ENCODE results near the gene DUSP22.

Gene DUSP22

GRCh38 chr6:296151-297122 lies 4.2 kb downstream of the DUSP22 start:
- H3K79me2 ChIP-seq (ENCODE audit: control insufficient read depth, insufficient read depth, low read length), result peaks cover 2% of the 10 kb centered on the region
- no peak overlapping the region for H4K5ac ChIP-seq (ENCODE audit: low read length)
- H3K18ac ChIP-seq (ENCODE audit: low read length), result no peak overlapping the region
- no peak overlapping the region for H3K9ac ChIP-seq (ENCODE audit: low read length)
- no peak overlapping the region for H3K4me3 ChIP-seq (ENCODE audit: low read length)
- H2AK5ac ChIP-seq (ENCODE audit: low read length), result no peak overlapping the region
- peaks cover 11% of the 10 kb centered on the region for H3K79me1 ChIP-seq (ENCODE audit: low read length)
- no peak overlapping the region for H3K4ac ChIP-seq (ENCODE audit: low read depth, low read length)
- H3K4me1 ChIP-seq (ENCODE audit: control insufficient read depth, low read depth, low read length), result no peaks in the 10 kb centered on the region
- WGBS (ENCODE audit: extremely low coverage, insufficient coverage, low lambda C conversion rate), result no CpG with 5 or more reads among the region's 9 CpGs
- no peaks in the 10 kb centered on the region for H3K27me3 ChIP-seq (ENCODE audit: insufficient read depth, low read length, poor library complexity)
- DNase-seq, result no peak
- no peaks in the 10 kb centered on the region for H3K36me3 ChIP-seq (ENCODE audit: control insufficient read depth, insufficient read depth, low read length)
- no peak overlapping the region for H3K56ac ChIP-seq (ENCODE audit: low read length)
- no peak overlapping the region for H3K23ac ChIP-seq (ENCODE audit: low read length)
- no peak overlapping the region for H2BK120ac ChIP-seq (ENCODE audit: low read depth, low read length)
- H3K4me2 ChIP-seq (ENCODE audit: low read length), result no peak overlapping the region
- no peak overlapping the region for H2BK15ac ChIP-seq (replicated peaks; ENCODE audit: low read depth)
- H3K27ac ChIP-seq (ENCODE audit: low read depth, low read length), result no peak overlapping the region
- H4K8ac ChIP-seq (ENCODE audit: low read depth, low read length), result no peak overlapping the region
- H2BK5ac ChIP-seq (ENCODE audit: low read length), result no peak overlapping the region

- H2AK5ac ChIP-seq (ENCODE audit: low read length), result no peak overlapping the region
- no peak overlapping the region for H3K27ac ChIP-seq (ENCODE audit: low read depth, low read length)
- no peak overlapping the region for H3K4me3 ChIP-seq (ENCODE audit: low read length)
- no peak overlapping the region for H4K8ac ChIP-seq (ENCODE audit: low read depth, low read length)
- no peaks in the 10 kb centered on the region for H3K27me3 ChIP-seq (ENCODE audit: insufficient read depth, low read length, poor library complexity)
- no peak overlapping the region for H3K56ac ChIP-seq (ENCODE audit: low read length)
- no peak overlapping the region for H2BK15ac ChIP-seq (replicated peaks; ENCODE audit: low read depth)
- peaks cover 2% of the 10 kb centered on the region for H3K79me2 ChIP-seq (ENCODE audit: control insufficient read depth, insufficient read depth, low read length)
- H3K36me3 ChIP-seq (ENCODE audit: control insufficient read depth, insufficient read depth, low read length), result no peaks in the 10 kb centered on the region
- no peak overlapping the region for H2BK5ac ChIP-seq (ENCODE audit: low read length)
- DNase-seq, result no peak
- H3K4ac ChIP-seq (ENCODE audit: low read depth, low read length), result no peak overlapping the region
- H3K4me1 ChIP-seq (ENCODE audit: control insufficient read depth, low read depth, low read length), result no peaks in the 10 kb centered on the region
- H2BK120ac ChIP-seq (ENCODE audit: low read depth, low read length), result no peak overlapping the region
- no peak overlapping the region for H3K4me2 ChIP-seq (ENCODE audit: low read length)
- peaks cover 11% of the 10 kb centered on the region for H3K79me1 ChIP-seq (ENCODE audit: low read length)
- no peak overlapping the region for H3K23ac ChIP-seq (ENCODE audit: low read length)
- no peak overlapping the region for H3K18ac ChIP-seq (ENCODE audit: low read length)
- no peak overlapping the region for H4K5ac ChIP-seq (ENCODE audit: low read length)
- no CpG with 5 or more reads among the region's 6 CpGs for WGBS (ENCODE audit: extremely low coverage, insufficient coverage, low lambda C conversion rate)
- no peak overlapping the region for H3K9ac ChIP-seq (ENCODE audit: low read length)
These were observed 5.4 kb downstream of the DUSP22 start for GRCh38 chr6:297571-298232.

DNA sequence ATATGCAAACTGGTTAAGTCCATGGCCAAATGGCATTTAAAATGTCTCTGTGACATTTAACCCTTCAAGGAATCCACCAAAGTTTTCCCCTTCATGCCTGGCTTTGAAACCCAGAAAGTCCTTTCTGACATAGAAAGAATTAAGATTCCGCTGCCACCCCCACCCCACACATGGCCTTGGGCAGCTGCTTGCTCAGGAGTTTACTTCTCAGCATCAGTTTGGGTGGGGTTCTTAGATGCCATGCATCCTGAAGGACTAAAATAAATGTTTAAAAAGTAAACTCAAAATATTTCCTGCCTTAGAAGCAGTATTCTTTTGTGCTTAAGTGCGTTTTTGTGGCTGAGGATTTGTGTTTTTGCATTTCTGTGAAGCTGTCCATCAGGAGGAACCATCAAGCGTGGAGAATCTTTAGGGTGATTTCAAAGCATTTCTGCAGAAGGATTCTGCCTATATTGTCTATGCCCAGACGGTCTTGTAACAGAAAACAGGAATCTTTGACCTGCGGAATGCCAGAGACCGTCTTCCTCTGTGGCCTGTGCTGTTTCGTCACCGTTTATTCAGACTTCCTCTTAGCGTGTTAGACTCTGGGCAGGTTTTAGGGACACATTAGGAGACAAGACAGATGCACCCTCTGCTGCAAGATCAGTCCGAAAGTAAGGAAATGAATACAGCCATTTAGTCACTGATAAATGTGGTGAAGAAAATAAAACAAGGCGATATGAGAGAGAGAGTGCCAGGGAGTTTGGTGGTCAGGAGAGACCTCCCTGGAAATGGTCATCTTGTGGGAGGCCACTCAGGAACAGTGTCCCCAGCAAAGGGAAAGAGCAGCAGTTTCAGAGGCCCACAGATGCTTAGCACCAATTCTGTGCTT lies 6.2 kb downstream of the DUSP22 start:
- peaks cover 2% of the 10 kb centered on the region for H3K79me2 ChIP-seq (ENCODE audit: control insufficient read depth, insufficient read depth, low read length)
- H3K9ac ChIP-seq (ENCODE audit: low read length), result no peak overlapping the region
- H3K18ac ChIP-seq (ENCODE audit: low read length), result no peak overlapping the region
- H3K79me1 ChIP-seq (ENCODE audit: low read length), result peaks cover 11% of the 10 kb centered on the region
- H3K36me3 ChIP-seq (ENCODE audit: control insufficient read depth, insufficient read depth, low read length), result no peaks in the 10 kb centered on the region
- DNase-seq, result no peak
- no CpG with 5 or more reads among the region's 11 CpGs for WGBS (ENCODE audit: extremely low coverage, insufficient coverage, low lambda C conversion rate)
- no peaks in the 10 kb centered on the region for H3K4me1 ChIP-seq (ENCODE audit: control insufficient read depth, low read depth, low read length)
- no peak overlapping the region for H3K23ac ChIP-seq (ENCODE audit: low read length)
- no peak overlapping the region for H4K8ac ChIP-seq (ENCODE audit: low read depth, low read length)
- H3K4me2 ChIP-seq (ENCODE audit: low read length), result no peak overlapping the region
- no peak overlapping the region for H2AK5ac ChIP-seq (ENCODE audit: low read length)
- H3K56ac ChIP-seq (ENCODE audit: low read length), result no peak overlapping the region
- no peak overlapping the region for H3K4ac ChIP-seq (ENCODE audit: low read depth, low read length)
- no peak overlapping the region for H2BK15ac ChIP-seq (replicated peaks; ENCODE audit: low read depth)
- H3K4me3 ChIP-seq (ENCODE audit: low read length), result no peak overlapping the region
- no peak overlapping the region for H3K27ac ChIP-seq (ENCODE audit: low read depth, low read length)
- no peaks in the 10 kb centered on the region for H3K27me3 ChIP-seq (ENCODE audit: insufficient read depth, low read length, poor library complexity)
- H4K5ac ChIP-seq (ENCODE audit: low read length), result no peak overlapping the region
- H2BK5ac ChIP-seq (ENCODE audit: low read length), result no peak overlapping the region
- H2BK120ac ChIP-seq (ENCODE audit: low read depth, low read length), result no peak overlapping the region

DNA sequence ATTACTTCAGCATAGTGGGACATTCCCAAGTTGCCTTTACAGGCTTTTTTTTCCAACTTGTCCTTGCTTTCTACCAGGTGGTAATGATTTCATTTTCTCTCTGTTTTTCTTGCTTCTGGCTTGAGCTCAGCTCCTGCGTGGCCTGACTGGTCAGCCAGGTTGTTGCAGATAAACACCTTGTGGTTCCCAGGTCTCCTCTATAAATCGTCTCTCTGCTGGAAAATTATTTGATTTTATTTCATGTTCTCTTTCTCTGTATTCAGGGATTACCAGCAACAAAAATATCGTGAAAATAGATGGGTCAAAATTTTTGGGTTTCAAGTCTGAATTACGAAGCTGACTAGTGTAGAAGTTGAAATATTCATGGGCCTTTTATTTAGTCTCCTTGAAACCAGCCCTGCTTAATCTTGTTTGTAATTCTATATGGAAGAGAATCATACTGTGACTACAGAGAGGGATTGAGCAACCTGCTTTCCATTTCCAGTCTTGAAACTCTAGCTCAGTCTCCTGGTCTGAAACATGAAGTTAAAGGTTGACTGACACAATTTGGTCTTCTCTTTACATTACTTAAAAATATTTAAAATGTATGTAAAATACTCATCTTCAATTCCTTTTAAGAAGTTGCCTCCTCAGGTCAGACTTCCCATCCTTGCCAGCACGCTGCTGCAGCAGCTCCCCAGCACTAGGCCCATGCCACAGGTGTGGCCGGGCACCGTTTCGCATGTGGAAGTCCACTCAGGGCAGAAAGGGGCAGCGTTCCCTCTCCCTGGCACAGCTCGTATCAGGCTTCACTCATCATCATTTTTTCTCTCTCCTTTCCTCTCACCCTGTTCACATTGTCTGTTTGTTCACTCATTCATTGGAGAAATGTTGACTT lies 7.1 kb downstream of the DUSP22 start:
- Histone ChIP-seq H3K36me3 (ENCODE audit: control insufficient read depth, insufficient read depth, low read length) (no peaks in the 10 kb centered on the region), H3K56ac (ENCODE audit: low read length) (no peak overlapping the region), H2BK15ac (replicated peaks; ENCODE audit: low read depth) (no peak overlapping the region), H3K79me1 (ENCODE audit: low read length) (peaks cover 11% of the 10 kb centered on the region), H3K23ac (ENCODE audit: low read length) (no peak overlapping the region), H4K5ac (ENCODE audit: low read length) (no peak overlapping the region), H2BK5ac (ENCODE audit: low read length) (no peak overlapping the region), H3K79me2 (ENCODE audit: control insufficient read depth, insufficient read depth, low read length) (peaks cover 2% of the 10 kb centered on the region), H3K9ac (ENCODE audit: low read length) (no peak overlapping the region), H2BK120ac (ENCODE audit: low read depth, low read length) (no peak overlapping the region), H3K4ac (ENCODE audit: low read depth, low read length) (no peak overlapping the region), H3K4me2 (ENCODE audit: low read length) (no peak overlapping the region), H4K8ac (ENCODE audit: low read depth, low read length) (no peak overlapping the region), H3K27me3 (ENCODE audit: insufficient read depth, low read length, poor library complexity) (no peaks in the 10 kb centered on the region), H3K4me1 (ENCODE audit: control insufficient read depth, low read depth, low read length) (no peaks in the 10 kb centered on the region), H3K4me3 (ENCODE audit: low read length) (peak overlapping the region; percentile 4), H3K27ac (ENCODE audit: low read depth, low read length) (no peak overlapping the region), H2AK5ac (ENCODE audit: low read length) (no peak overlapping the region), H3K18ac (ENCODE audit: low read length) (no peak overlapping the region)
- no peak for DNase-seq
- WGBS (ENCODE audit: extremely low coverage, insufficient coverage, low lambda C conversion rate), result no CpG with 5 or more reads among the region's 10 CpGs

DNA sequence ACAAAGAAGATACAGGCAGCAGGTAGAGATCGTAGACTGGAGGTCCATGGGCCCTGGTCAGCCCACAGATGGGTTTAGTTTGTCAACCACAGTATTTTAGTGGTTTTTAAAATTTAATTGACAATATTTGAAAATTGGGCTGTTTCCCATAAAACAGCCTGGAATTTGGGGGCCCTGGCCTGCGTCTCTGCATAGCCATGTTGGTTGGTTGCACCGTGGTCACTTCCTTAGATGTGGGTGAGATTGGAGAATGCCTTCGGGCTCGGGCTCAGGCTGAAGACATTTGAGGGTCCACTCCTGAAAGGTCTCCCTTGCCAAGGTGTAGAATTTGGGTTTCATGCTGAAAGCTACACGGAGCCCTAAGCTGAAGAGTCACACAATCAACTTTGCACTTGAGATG lies 7.7 kb downstream of the DUSP22 start:
- no peak overlapping the region for H3K9ac ChIP-seq (ENCODE audit: low read length)
- H4K8ac ChIP-seq (ENCODE audit: low read depth, low read length), result no peak overlapping the region
- peaks cover 10% of the 10 kb centered on the region for H3K79me1 ChIP-seq (ENCODE audit: low read length)
- no peak overlapping the region for H3K27ac ChIP-seq (ENCODE audit: low read depth, low read length)
- H3K27me3 ChIP-seq (ENCODE audit: insufficient read depth, low read length, poor library complexity), result no peaks in the 10 kb centered on the region
- no peak overlapping the region for H3K23ac ChIP-seq (ENCODE audit: low read length)
- no peak overlapping the region for H3K18ac ChIP-seq (ENCODE audit: low read length)
- H3K4me1 ChIP-seq (ENCODE audit: control insufficient read depth, low read depth, low read length), result no peaks in the 10 kb centered on the region
- no CpG with 5 or more reads among the region's 6 CpGs for WGBS (ENCODE audit: extremely low coverage, insufficient coverage, low lambda C conversion rate)
- H4K5ac ChIP-seq (ENCODE audit: low read length), result no peak overlapping the region
- H2BK5ac ChIP-seq (ENCODE audit: low read length), result no peak overlapping the region
- no peak for DNase-seq
- no peak overlapping the region for H3K4ac ChIP-seq (ENCODE audit: low read depth, low read length)
- H3K4me2 ChIP-seq (ENCODE audit: low read length), result no peak overlapping the region
- no peaks in the 10 kb centered on the region for H3K36me3 ChIP-seq (ENCODE audit: control insufficient read depth, insufficient read depth, low read length)
- H3K56ac ChIP-seq (ENCODE audit: low read length), result no peak overlapping the region
- H2BK120ac ChIP-seq (ENCODE audit: low read depth, low read length), result no peak overlapping the region
- no peak overlapping the region for H2BK15ac ChIP-seq (replicated peaks; ENCODE audit: low read depth)
- no peak overlapping the region for H2AK5ac ChIP-seq (ENCODE audit: low read length)
- H3K4me3 ChIP-seq (ENCODE audit: low read length), result no peak overlapping the region
- peaks cover 2% of the 10 kb centered on the region for H3K79me2 ChIP-seq (ENCODE audit: control insufficient read depth, insufficient read depth, low read length)

Data from mesendoderm (in vitro differentiated cells).